Measurements from ENCODE around the gene ADAMTSL1. TPM values are rescaled to one million over a fixed set of nuclear protein-coding genes. Genes with fewer than 3 reads are reported as not detected.

The ADAMTSL1 gene
- total RNA-seq, 4 donors from 2014 or later = 21.3 to 138 (median 125) TPM

DNA sequence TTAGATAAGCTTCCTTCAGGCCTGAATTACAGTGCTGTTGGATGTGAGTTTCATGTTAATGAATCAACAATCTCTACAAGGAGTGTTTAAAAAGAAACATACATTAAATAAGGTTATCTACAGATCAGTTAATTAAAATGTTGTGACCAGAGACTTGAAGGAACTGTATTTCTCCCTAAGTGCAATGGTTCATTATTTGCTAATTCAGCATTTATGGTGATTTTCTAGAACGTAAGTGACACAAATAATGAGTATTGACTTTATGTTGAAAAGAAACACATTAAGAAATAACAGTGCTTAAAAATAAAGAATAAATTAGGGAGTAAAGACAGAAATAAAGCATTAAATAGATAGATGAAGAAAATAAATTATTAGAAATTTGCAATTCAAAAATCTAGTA, 74.5 kb downstream of the ADAMTSL1 start:
- no peaks in the 10 kb centered on the region for H3K27me3 ChIP-seq
- peaks cover 0 to 5% (median 4%) of the 10 kb centered on the region in 3 donors for H3K4me1 ChIP-seq
- TF ChIP-seq, protein P1, sequence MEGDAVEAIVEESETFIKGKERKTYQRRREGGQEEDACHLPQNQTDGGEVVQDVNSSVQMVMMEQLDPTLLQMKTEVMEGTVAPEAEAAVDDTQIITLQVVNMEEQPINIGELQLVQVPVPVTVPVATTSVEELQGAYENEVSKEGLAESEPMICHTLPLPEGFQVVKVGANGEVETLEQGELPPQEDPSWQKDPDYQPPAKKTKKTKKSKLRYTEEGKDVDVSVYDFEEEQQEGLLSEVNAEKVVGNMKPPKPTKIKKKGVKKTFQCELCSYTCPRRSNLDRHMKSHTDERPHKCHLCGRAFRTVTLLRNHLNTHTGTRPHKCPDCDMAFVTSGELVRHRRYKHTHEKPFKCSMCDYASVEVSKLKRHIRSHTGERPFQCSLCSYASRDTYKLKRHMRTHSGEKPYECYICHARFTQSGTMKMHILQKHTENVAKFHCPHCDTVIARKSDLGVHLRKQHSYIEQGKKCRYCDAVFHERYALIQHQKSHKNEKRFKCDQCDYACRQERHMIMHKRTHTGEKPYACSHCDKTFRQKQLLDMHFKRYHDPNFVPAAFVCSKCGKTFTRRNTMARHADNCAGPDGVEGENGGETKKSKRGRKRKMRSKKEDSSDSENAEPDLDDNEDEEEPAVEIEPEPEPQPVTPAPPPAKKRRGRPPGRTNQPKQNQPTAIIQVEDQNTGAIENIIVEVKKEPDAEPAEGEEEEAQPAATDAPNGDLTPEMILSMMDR (IDR thresholded peaks at IDR 0.05) = no peak
- TF ChIP-seq EP300 (IDR thresholded peaks at IDR 0.05) = no peak
- TF ChIP-seq POLR2A (IDR thresholded peaks at IDR 0.05) = no peak
- no peak for TF ChIP-seq POLR2AphosphoS5 (IDR thresholded peaks at IDR 0.05)
- no peak for ATAC-seq
- H3K4me3 ChIP-seq = no peak overlapping the region
- 89% methylated on average over 1 of the region's 1 CpG for WGBS, 2 donors (ENCODE audit: low coverage in 1 of 2)
- no peak overlapping the region for H3K27ac ChIP-seq
- H3K9me3 ChIP-seq = no peaks in the 10 kb centered on the region
- H3K36me3 ChIP-seq = no peaks in the 10 kb centered on the region

DNA sequence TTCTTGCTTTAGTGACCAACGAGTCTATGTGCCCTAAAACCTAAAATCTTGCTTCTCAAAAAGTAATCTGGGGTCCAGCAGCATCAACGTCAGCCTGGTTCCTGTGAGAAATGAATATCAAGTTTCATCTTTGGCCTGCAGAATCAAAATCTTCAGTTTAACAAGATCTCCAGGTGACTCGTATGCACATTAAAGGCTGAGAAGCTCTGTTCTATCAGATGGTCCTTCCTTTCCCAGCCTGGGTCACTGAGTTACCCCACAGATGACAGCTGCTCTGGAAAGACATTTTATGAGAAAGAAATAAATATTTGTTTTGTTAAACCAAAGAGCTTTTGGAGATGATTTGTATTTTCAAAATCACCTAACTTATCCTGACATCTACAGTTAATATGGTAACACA, 75.8 kb downstream of the ADAMTSL1 start:
- TF ChIP-seq EP300 (IDR thresholded peaks at IDR 0.05) = no peak
- TF ChIP-seq, protein P1 (IDR thresholded peaks at IDR 0.05) = no peak
- no peak for TF ChIP-seq POLR2AphosphoS5 (IDR thresholded peaks at IDR 0.05)
- TF ChIP-seq POLR2A (IDR thresholded peaks at IDR 0.05) = no peak
- H3K27ac ChIP-seq = no peak overlapping the region
- H3K9me3 ChIP-seq = no peaks in the 10 kb centered on the region
- no peak overlapping the region for H3K4me3 ChIP-seq
- ATAC-seq = no peak
- no peaks in the 10 kb centered on the region for H3K27me3 ChIP-seq
- 68 to 76% methylated on average over 3 of the region's 3 CpGs for WGBS, 2 donors (ENCODE audit: low coverage in 1 of 2)
- H3K4me1 ChIP-seq = no peaks in the 10 kb centered on the region
- no peaks in the 10 kb centered on the region for H3K36me3 ChIP-seq

DNA sequence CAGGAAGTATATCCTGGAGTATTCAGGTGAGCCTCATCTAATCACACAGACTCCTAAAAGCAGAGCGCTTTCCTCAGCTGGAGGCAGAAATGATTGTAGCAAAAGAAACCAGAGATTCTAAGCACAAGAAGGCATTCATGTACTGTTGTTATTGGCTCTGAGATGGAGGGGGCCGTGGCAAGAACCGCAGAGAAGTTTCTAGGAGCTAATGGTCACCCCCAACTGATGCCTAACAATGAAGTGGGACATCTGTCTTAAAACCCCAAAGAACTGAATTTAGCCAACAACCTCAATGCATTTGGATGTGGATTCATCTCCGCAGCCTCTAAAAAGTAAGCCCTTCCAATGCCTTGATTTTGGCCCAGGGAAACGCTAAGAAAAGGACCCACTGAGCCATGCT, 76.3 kb downstream of the ADAMTSL1 start:
- Histone ChIP-seq H3K36me3 (no peaks in the 10 kb centered on the region), H3K9me3 (no peaks in the 10 kb centered on the region), H3K27ac (no peak overlapping the region), H3K4me1 (no peaks in the 10 kb centered on the region), H3K4me3 (no peak overlapping the region), H3K27me3 (no peaks in the 10 kb centered on the region)
- ATAC-seq = no peak
- TF ChIP-seq, protein P1 (IDR thresholded peaks at IDR 0.05) = no peak
- no peak for TF ChIP-seq POLR2A (IDR thresholded peaks at IDR 0.05)
- TF ChIP-seq EP300 (IDR thresholded peaks at IDR 0.05) = no peak
- TF ChIP-seq POLR2AphosphoS5 (IDR thresholded peaks at IDR 0.05) = no peak
- 93 to 95% methylated on average over 5 of the region's 5 CpGs for WGBS, 2 donors (ENCODE audit: low coverage in 1 of 2)

DNA sequence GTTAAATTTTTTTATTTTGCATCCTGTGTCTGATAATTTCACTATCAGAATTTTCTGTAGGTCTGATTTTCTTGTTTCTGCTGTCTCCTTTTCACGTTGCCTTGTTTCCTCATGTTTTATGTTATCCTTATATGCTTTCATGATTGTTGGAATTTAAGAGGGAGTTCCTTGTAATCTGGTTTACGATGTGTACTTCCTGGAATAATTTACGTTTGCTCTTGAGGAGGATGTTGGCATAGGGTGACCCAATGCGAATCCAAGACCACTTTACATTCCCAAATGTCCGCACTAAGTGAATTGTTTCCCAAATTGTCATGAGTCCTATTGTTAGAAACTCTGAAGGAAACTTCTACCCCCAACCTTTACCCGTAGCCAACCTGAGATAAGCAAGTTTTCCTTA, 80.3 kb downstream of the ADAMTSL1 start:
- ATAC-seq = no peak
- H3K36me3 ChIP-seq = no peaks in the 10 kb centered on the region

More for the DNA sequence above, 80.3 kb downstream of the ADAMTSL1 start:
- 85 to 100% methylated on average over 4 to 6 of the region's 6 CpGs for WGBS, 2 donors (ENCODE audit: low coverage in 1 of 2)
- H3K9me3 ChIP-seq = no peaks in the 10 kb centered on the region
- no peak overlapping the region for H3K4me3 ChIP-seq
- H3K27me3 ChIP-seq = no peaks in the 10 kb centered on the region
- H3K4me1 ChIP-seq = no peaks in the 10 kb centered on the region
- no peak for TF ChIP-seq POLR2AphosphoS5 (IDR thresholded peaks at IDR 0.05)
- no peak for TF ChIP-seq EP300 (IDR thresholded peaks at IDR 0.05)
- TF ChIP-seq POLR2A (IDR thresholded peaks at IDR 0.05) = no peak
- TF ChIP-seq, protein P1 (IDR thresholded peaks at IDR 0.05) = no peak
- no peak overlapping the region for H3K27ac ChIP-seq
